ENCODE results near the gene UBE2J2.

The UBE2J2 gene

GRCh38 chr1:1247341-1247913 is 26.2 kb downstream of the UBE2J2 start:
- CTCF ChIA-PET, result no interaction called here
- no peak for DNase-seq (ENCODE audit: extremely low spot score)

GRCh38 chr1:1246577-1247340 is 26.9 kb downstream of the UBE2J2 start, which contains the start of gene C1QTNF12:
TSS of gene C1QTNF12 (minus strand) at chr1:1246722. CDS start at chr1:1246690, 32 bp downstream.
- POLR2A ChIA-PET, result no interaction called here
- TF ChIP-seq ZNF384 (IDR thresholded peaks at IDR 0.05) (no peak), FOXA1 (IDR thresholded peaks at IDR 0.05) (no peak), ELF4 (IDR thresholded peaks at IDR 0.05) (no peak)
- no peak for DNase-seq (ENCODE audit: extremely low spot score)
- CTCF ChIA-PET, result no interaction called here

More at GRCh38 chr1:1247341-1247913, 26.2 kb downstream of the UBE2J2 start:
- POLR2A ChIA-PET, result interaction anchor here (1.0 kb wide), 1 partner anchor 8 kb away, joined by 4 read pairs; no protein-coding TSS in a partner anchor
- TF ChIP-seq ELF4 (IDR thresholded peaks at IDR 0.05), result no peak
- no peak for TF ChIP-seq NFRKB (IDR thresholded peaks at IDR 0.05)
- TF ChIP-seq SP1 (IDR thresholded peaks at IDR 0.05), result no peak
- no peak for TF ChIP-seq ARNT (IDR thresholded peaks at IDR 0.05)
- no peak for TF ChIP-seq FOXM1 (IDR thresholded peaks at IDR 0.05; ENCODE audit: borderline replicate concordance)
- TF ChIP-seq FOXK2 (IDR thresholded peaks at IDR 0.05), result no peak
- TF ChIP-seq BHLHE40 (IDR thresholded peaks at IDR 0.05; ENCODE audit: borderline replicate concordance), result no peak
- no peak for TF ChIP-seq SUZ12 (IDR thresholded peaks at IDR 0.05)
- no peak for TF ChIP-seq FOXA1 (IDR thresholded peaks at IDR 0.05)
- TF ChIP-seq TARDBP (IDR thresholded peaks at IDR 0.05), result no peak
- TF ChIP-seq PKNOX1 (IDR thresholded peaks at IDR 0.05), result no peak
- no peak for TF ChIP-seq LEF1 (IDR thresholded peaks at IDR 0.05; ENCODE audit: borderline replicate concordance)
- no peak for TF ChIP-seq L3MBTL2 (conservative IDR thresholded peaks at IDR 0.05)
- no peak for TF ChIP-seq ZNF384 (IDR thresholded peaks at IDR 0.05)
- TF ChIP-seq CTBP1 (IDR thresholded peaks at IDR 0.05; ENCODE audit: borderline replicate concordance), result no peak
- TF ChIP-seq HDGF (IDR thresholded peaks at IDR 0.05; ENCODE audit: borderline replicate concordance), result no peak

GRCh38 chr1:1245817-1246576 is 27.7 kb downstream of the UBE2J2 start:
- ChIA-PET POLR2A (no interaction called here), CTCF (no interaction called here)
- TF ChIP-seq ELF4 (IDR thresholded peaks at IDR 0.05) (no peak), PKNOX1 (IDR thresholded peaks at IDR 0.05) (no peak), FOXK2 (IDR thresholded peaks at IDR 0.05) (no peak), CTBP1 (IDR thresholded peaks at IDR 0.05; ENCODE audit: borderline replicate concordance) (no peak), TARDBP (IDR thresholded peaks at IDR 0.05) (no peak), NFRKB (IDR thresholded peaks at IDR 0.05) (no peak), FOXM1 (IDR thresholded peaks at IDR 0.05; ENCODE audit: borderline replicate concordance) (no peak), ARNT (IDR thresholded peaks at IDR 0.05) (no peak), BHLHE40 (IDR thresholded peaks at IDR 0.05; ENCODE audit: borderline replicate concordance) (no peak), HDGF (IDR thresholded peaks at IDR 0.05; ENCODE audit: borderline replicate concordance) (no peak), SUZ12 (IDR thresholded peaks at IDR 0.05) (no peak), SP1 (IDR thresholded peaks at IDR 0.05) (no peak), ZNF384 (IDR thresholded peaks at IDR 0.05) (no peak), L3MBTL2 (conservative IDR thresholded peaks at IDR 0.05) (no peak), FOXA1 (IDR thresholded peaks at IDR 0.05) (no peak), LEF1 (IDR thresholded peaks at IDR 0.05; ENCODE audit: borderline replicate concordance) (no peak)
- DNase-seq (ENCODE audit: extremely low spot score), result no peak

- TF ChIP-seq CTBP1 (IDR thresholded peaks at IDR 0.05; ENCODE audit: borderline replicate concordance), result no peak
- no peak for TF ChIP-seq PKNOX1 (IDR thresholded peaks at IDR 0.05)
- no peak for TF ChIP-seq FOXM1 (IDR thresholded peaks at IDR 0.05; ENCODE audit: borderline replicate concordance)
- TF ChIP-seq BHLHE40 (IDR thresholded peaks at IDR 0.05; ENCODE audit: borderline replicate concordance), result no peak
- POLR2A ChIA-PET, result no interaction called here
- CTCF ChIA-PET, result no interaction called here
- no peak for DNase-seq (ENCODE audit: extremely low spot score)
Measured at GRCh38 chr1:1245178-1245816, 28.4 kb downstream of the UBE2J2 start.

- ChIA-PET POLR2A (no interaction called here), CTCF (no interaction called here)
- no peak for DNase-seq (ENCODE audit: extremely low spot score)
- no peak for TF ChIP-seq ELF4 (IDR thresholded peaks at IDR 0.05)
- no peak for TF ChIP-seq TARDBP (IDR thresholded peaks at IDR 0.05)
- TF ChIP-seq CTBP1 (IDR thresholded peaks at IDR 0.05; ENCODE audit: borderline replicate concordance), result no peak
- TF ChIP-seq SP1 (IDR thresholded peaks at IDR 0.05), result no peak
- no peak for TF ChIP-seq ARNT (IDR thresholded peaks at IDR 0.05)
- no peak for TF ChIP-seq FOXA1 (IDR thresholded peaks at IDR 0.05)
Measured at GRCh38 chr1:1244192-1244811, 29.4 kb downstream of the UBE2J2 start.

Data from HEK293T (cell line).